KMS-11 (cell line): Measurements from ENCODE around the gene EDA.

Experiments
- H2AFZ ChIP-seq: fragments of 200-600 bp; sonication (generic); 2 replicates; pipeline ENCODE4 v1.6.1; 2016; ENCODE audit warnings: antibody characterized with exemption, mixed run types, low read depth
- H3K27ac ChIP-seq: fragments of 200-600 bp; sonication (generic); 2 replicates; pipeline ENCODE4 v1.6.1; 2016; ENCODE audit warnings: mild to moderate bottlenecking, mixed run types
- H3K27me3 ChIP-seq: fragments of 200-600 bp; sonication (generic); 2 replicates; pipeline ENCODE4 v1.6.1; 2017; ENCODE audit warnings: mild to moderate bottlenecking, low read depth, mixed run types, moderate library complexity; ENCODE audit not compliant: insufficient read depth
- H3K36me3 ChIP-seq: fragments of 200-600 bp; sonication (generic); 2 replicates; pipeline ENCODE4 v1.6.1; 2017; ENCODE audit warnings: mild to moderate bottlenecking, mixed run types; ENCODE audit not compliant: insufficient read depth
- H3K4me1 ChIP-seq: fragments of 200-600 bp; sonication (generic); 2 replicates; pipeline ENCODE4 v1.6.1; 2016; ENCODE audit warnings: mild to moderate bottlenecking, low read depth, mixed run types; ENCODE audit not compliant: poor library complexity, severe bottlenecking
- H3K4me2 ChIP-seq: fragments of 200-600 bp; sonication (generic); 2 replicates; pipeline ENCODE4 v1.7.0; 2016; ENCODE audit warnings: mild to moderate bottlenecking, mixed run types
- H3K4me3 ChIP-seq: fragments of 200-600 bp; sonication (generic); IDR thresholded peaks from 2 replicates; pipeline ENCODE4 v1.6.1; 2017; ENCODE audit warnings: low read depth, low read length, mixed read lengths; ENCODE audit not compliant: insufficient read depth
- H3K79me2 ChIP-seq: fragments of 200-600 bp; sonication (generic); 2 replicates; pipeline ENCODE4 v1.6.1; 2016; ENCODE audit warnings: low read depth, mixed run types; ENCODE audit not compliant: insufficient read depth
- H3K9ac ChIP-seq: fragments of 200-600 bp; sonication (generic); 2 replicates; pipeline ENCODE4 v1.6.1; 2016; ENCODE audit warnings: mild to moderate bottlenecking, mixed run types
- H4K20me1 ChIP-seq: fragments of 200-600 bp; sonication (generic); 2 replicates; pipeline ENCODE4 v1.6.1; 2016; ENCODE audit warnings: mild to moderate bottlenecking, mixed run types; ENCODE audit not compliant: insufficient read depth
- TF ChIP-seq, protein P1 (sequence below): fragments of 200-600 bp; sonication (generic); conservative IDR thresholded peaks from 2 replicates; pipeline ENCODE4 v1.6.1; 2017; ENCODE audit warnings: low read depth, mild to moderate bottlenecking, antibody characterized with exemption, low read length, moderate library complexity, mixed read lengths

The EDA gene

DNA sequence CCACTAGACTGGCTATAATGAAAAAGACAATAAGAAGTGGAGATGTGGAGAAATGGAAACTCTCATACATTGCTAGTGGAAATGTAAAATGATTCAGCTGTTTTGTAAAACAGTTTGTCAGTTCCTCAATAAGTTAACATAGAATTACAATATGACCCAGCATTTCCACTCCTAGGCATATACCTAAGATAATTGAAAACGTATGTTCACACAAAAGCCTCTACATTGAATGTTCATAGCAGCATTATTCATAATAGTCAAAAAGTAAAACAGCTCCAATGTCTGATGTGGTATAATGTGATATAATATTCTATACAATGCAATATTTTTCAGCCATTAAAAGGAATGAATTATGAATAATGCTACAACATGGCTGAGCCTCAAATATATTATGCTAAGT lies 10.2 kb downstream of the EDA start:
- Histone ChIP-seq H3K4me1 (peaks cover under 1% of the 10 kb centered on the region), H3K4me2 (no peak overlapping the region)
- TF ChIP-seq, protein P1, sequence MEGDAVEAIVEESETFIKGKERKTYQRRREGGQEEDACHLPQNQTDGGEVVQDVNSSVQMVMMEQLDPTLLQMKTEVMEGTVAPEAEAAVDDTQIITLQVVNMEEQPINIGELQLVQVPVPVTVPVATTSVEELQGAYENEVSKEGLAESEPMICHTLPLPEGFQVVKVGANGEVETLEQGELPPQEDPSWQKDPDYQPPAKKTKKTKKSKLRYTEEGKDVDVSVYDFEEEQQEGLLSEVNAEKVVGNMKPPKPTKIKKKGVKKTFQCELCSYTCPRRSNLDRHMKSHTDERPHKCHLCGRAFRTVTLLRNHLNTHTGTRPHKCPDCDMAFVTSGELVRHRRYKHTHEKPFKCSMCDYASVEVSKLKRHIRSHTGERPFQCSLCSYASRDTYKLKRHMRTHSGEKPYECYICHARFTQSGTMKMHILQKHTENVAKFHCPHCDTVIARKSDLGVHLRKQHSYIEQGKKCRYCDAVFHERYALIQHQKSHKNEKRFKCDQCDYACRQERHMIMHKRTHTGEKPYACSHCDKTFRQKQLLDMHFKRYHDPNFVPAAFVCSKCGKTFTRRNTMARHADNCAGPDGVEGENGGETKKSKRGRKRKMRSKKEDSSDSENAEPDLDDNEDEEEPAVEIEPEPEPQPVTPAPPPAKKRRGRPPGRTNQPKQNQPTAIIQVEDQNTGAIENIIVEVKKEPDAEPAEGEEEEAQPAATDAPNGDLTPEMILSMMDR = no peak

DNA sequence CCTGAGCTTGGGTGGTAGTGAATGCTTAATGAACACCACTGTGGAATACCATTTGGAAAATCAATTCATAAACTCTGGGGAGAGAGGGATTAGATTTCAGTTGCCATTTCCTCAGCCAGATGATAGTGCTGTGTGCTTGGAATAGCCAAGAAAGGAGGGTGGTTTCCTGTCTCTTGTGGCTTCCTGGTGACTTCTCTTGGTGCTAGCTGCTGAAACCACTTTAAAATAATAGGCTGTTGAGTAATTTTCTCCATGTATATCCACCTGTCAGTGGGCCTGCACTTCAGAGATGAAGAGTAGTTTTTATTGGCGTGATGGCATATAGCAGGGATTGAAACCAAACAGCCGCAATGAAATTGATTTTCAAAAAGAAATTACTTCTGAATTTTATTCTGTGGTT lies 11.8 kb downstream of the EDA start:
- H3K27ac ChIP-seq = no peak overlapping the region
- no peaks in the 10 kb centered on the region for H3K27me3 ChIP-seq
- no peaks in the 10 kb centered on the region for H3K4me1 ChIP-seq
- H4K20me1 ChIP-seq = no peaks in the 10 kb centered on the region
- H3K4me2 ChIP-seq = no peak overlapping the region
- no peak overlapping the region for H2AFZ ChIP-seq
- no peak overlapping the region for H3K9ac ChIP-seq
- H3K4me3 ChIP-seq = no peak overlapping the region
- no peaks in the 10 kb centered on the region for H3K36me3 ChIP-seq
- no peaks in the 10 kb centered on the region for H3K79me2 ChIP-seq
- TF ChIP-seq, protein P1 = no peak

More for the DNA sequence above, 10.2 kb downstream of the EDA start:
- Histone ChIP-seq H3K27ac (no peak overlapping the region), H3K9ac (no peak overlapping the region), H3K79me2 (no peaks in the 10 kb centered on the region), H3K4me3 (no peak overlapping the region), H3K27me3 (no peaks in the 10 kb centered on the region), H3K36me3 (no peaks in the 10 kb centered on the region), H4K20me1 (no peaks in the 10 kb centered on the region), H2AFZ (no peak overlapping the region)

DNA sequence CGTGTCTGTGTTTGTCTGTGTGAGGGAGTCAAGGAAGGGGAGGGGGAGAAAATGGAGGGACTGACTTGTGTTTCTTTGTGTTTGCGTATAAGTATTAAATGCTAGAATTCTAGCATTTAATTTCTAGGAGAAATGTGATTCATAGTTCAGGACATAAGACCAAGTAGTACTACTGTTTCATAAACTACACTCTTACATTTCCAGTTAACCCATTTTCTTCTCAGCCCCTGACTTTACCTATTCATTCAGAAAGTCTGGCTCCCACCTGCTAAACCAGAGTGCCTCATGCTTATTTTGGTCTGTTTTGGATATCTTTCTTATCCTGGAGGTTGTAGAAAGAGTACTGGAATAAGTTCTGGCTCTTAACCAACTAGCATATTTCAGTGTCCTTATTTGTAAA lies 14.2 kb downstream of the EDA start:
- H2AFZ ChIP-seq = no peak overlapping the region
- no peaks in the 10 kb centered on the region for H3K27me3 ChIP-seq
- H3K36me3 ChIP-seq = no peaks in the 10 kb centered on the region
- TF ChIP-seq, protein P1 = no peak
- H3K9ac ChIP-seq = no peak overlapping the region
- no peaks in the 10 kb centered on the region for H3K4me1 ChIP-seq
- no peaks in the 10 kb centered on the region for H4K20me1 ChIP-seq
- no peak overlapping the region for H3K27ac ChIP-seq
- no peak overlapping the region for H3K4me2 ChIP-seq
- H3K4me3 ChIP-seq = no peak overlapping the region
- H3K79me2 ChIP-seq = no peaks in the 10 kb centered on the region

DNA sequence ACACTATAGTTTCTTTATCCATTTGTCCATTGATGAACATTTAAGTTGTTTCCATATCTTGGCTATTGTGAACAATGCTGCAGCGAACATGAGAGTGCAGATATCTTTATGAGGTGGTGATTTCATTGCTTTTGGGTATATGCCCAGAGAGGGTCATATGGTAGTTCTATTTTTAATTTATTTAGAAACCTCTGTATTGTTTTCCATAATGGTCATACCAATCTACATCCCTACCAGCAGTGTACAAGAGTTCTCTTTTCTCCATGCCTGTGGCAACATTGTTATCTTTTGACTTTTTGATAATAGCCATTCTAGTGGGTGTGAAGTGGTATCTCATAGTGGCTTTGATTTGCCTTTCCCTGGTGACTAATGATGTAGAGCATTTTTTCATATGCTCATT lies 48.8 kb downstream of the EDA start:
- H3K36me3 ChIP-seq = no peaks in the 10 kb centered on the region
- H2AFZ ChIP-seq = no peak overlapping the region
- H3K4me2 ChIP-seq = no peak overlapping the region
- no peak overlapping the region for H3K27ac ChIP-seq
- TF ChIP-seq, protein P1 = no peak
- no peaks in the 10 kb centered on the region for H3K79me2 ChIP-seq
- no peak overlapping the region for H3K4me3 ChIP-seq
- H3K9ac ChIP-seq = no peak overlapping the region
- no peaks in the 10 kb centered on the region for H3K4me1 ChIP-seq
- no peaks in the 10 kb centered on the region for H3K27me3 ChIP-seq
- H4K20me1 ChIP-seq = no peaks in the 10 kb centered on the region
